ENCODE results near the gene PCNX1. TPM values are rescaled to one million over a fixed set of nuclear protein-coding genes. Genes with fewer than 3 reads are reported as not detected.

The PCNX1 gene
- total and polyA plus RNA-seq, 12 donors = 11.3 to 196 (median 106) TPM

GRCh38 chr14:71115306-71115705 lies 208.0 kb downstream of the PCNX1 start:
- H3K4me3 ChIP-seq = no peak overlapping the region
- H3K4me1 ChIP-seq (replicated peaks in 1 of 2) = peaks cover 13 to 19% of the 10 kb centered on the region in 2 donors
- no peak for DNase-seq
- no peaks in the 10 kb centered on the region for H3K27me3 ChIP-seq
- peaks cover 0 to 9% of the 10 kb centered on the region in 2 donors for H3K36me3 ChIP-seq (replicated peaks in 1 of 2)
- H3K9me3 ChIP-seq (replicated peaks in 1 of 3) = no peaks in the 10 kb centered on the region
- WGBS, 4 donors = 95 to 98% (median 97%) methylated on average over 2 of the region's 2 CpGs
- H3K27ac ChIP-seq = no peak overlapping the region
- TF ChIP-seq CTCF (IDR thresholded peaks at IDR 0.05) = no peak
- TF ChIP-seq POLR2A (IDR thresholded peaks at IDR 0.05) = no peak
- intact Hi-C loops (cut with DNase I) = no loop called here

GRCh38 chr14:71115821-71116567 lies 208.7 kb downstream of the PCNX1 start:
- peaks cover 0 to 5% of the 10 kb centered on the region in 2 donors for H3K36me3 ChIP-seq (replicated peaks in 1 of 2)
- no peak overlapping the region for H3K27ac ChIP-seq
- intact Hi-C loops (cut with DNase I) = no loop called here
- TF ChIP-seq CTCF (IDR thresholded peaks at IDR 0.05) (no peak), POLR2A (IDR thresholded peaks at IDR 0.05) (no peak)
- H3K27me3 ChIP-seq = no peaks in the 10 kb centered on the region
- DNase-seq = no peak
- H3K4me3 ChIP-seq = no peak overlapping the region
- H3K4me1 ChIP-seq (replicated peaks in 1 of 2) = peaks cover 16 to 22% of the 10 kb centered on the region in 2 donors
- 88 to 96% (median 95%) methylated on average over 7 of the region's 7 CpGs for WGBS, 4 donors
- H3K9me3 ChIP-seq (replicated peaks in 1 of 3) = no peaks in the 10 kb centered on the region

- 84 to 87% (median 86%) methylated on average over 8 of the region's 8 CpGs for WGBS, 4 donors
- no peaks in the 10 kb centered on the region for H3K27me3 ChIP-seq
- H3K27ac ChIP-seq = no peak overlapping the region
- TF ChIP-seq CTCF (IDR thresholded peaks at IDR 0.05) (no peak), POLR2A (IDR thresholded peaks at IDR 0.05) (no peak)
- H3K4me1 ChIP-seq (replicated peaks in 1 of 2) = peaks cover 16 to 22% of the 10 kb centered on the region in 2 donors
- DNase-seq = no peak
- H3K9me3 ChIP-seq (replicated peaks in 1 of 3) = no peaks in the 10 kb centered on the region
- intact Hi-C loops (cut with DNase I) = no loop called here
- no peaks in the 10 kb centered on the region for H3K36me3 ChIP-seq (replicated peaks in 1 of 2)
- no peak overlapping the region for H3K4me3 ChIP-seq
Measured at GRCh38 chr14:71116568-71117122, 209.4 kb downstream of the PCNX1 start.

- DNase-seq = no peak
- intact Hi-C loops (cut with DNase I) = no loop called here
- H3K27ac ChIP-seq = peak overlapping the region in 3 of 5 donors; percentile 25 to 85 (median 72)
Measured at GRCh38 chr14:71117839-71118743, 210.8 kb downstream of the PCNX1 start.

More at GRCh38 chr14:71117839-71118743, 210.8 kb downstream of the PCNX1 start:
- WGBS, 4 donors = 91 to 98% (median 94%) methylated on average over 10 of the region's 10 CpGs
- Histone ChIP-seq H3K4me3 (no peak overlapping the region), H3K27me3 (no peaks in the 10 kb centered on the region), H3K9me3 (replicated peaks in 1 of 3) (no peaks in the 10 kb centered on the region), H3K4me1 (replicated peaks in 1 of 2) (peaks cover 16 to 27% of the 10 kb centered on the region in 2 donors), H3K36me3 (replicated peaks in 1 of 2) (no peaks in the 10 kb centered on the region)
- TF ChIP-seq CTCF (IDR thresholded peaks at IDR 0.05) = no peak

Data from adrenal gland (tissue), 12 donors.